HG02981 (cell line): ENCODE measurements around the gene GPI.
"Not testable (repeated sequence)": the region's sequence is repeated elsewhere in the genome, so short reads cannot be mapped to it uniquely, and the experiment has no call there.

ENCODE experiments used
- ATAC-seq: cut with Tn5 transposase; IDR thresholded peaks from one replicate; pipeline ENCODE4 v1.9.1; 2021; ENCODE audit warnings: mild to moderate bottlenecking, moderate library complexity; ENCODE audit not compliant: unreplicated experiment

The GPI gene

DNA sequence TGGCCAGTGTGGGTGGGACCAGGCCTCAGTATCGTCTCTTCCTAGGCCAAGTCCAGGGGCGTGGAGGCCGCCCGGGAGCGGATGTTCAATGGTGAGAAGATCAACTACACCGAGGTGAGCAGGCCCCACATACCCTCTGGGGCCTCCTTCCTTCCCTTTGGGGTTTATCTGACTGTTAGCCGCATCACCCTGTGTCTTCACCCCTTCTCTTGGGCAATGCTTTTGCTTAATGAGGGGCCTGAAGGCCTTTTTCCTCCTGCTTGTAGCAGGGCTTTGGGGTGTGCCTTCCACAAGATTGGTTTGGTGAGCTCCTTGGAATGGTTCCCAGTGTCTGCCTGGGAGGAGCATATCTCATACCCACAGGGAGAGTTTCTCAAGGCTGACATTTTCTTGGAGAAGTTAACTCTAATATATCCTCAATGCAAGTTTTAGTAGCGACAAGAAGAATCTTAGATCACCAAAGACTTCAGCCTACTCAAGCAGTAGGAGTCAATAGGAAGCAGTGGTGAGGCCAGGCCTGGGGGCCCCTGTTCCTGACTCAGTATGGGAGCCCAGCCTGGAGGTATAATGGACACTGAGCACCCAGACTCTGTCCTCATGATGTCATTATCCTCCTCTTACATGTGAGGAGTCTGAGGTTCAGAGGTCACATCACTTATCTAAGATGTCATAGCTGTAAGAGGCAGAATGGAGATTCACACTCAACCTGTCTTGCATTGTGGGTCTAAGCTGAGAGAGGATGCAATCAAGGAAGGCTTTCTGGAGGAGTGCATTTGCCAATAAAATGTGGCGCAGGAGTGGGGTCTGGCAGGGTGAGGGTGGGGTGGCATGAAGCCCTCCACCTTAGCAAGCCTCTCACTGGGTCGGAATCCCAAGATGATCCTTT is 2.0 kb downstream of the GPI start:
- ATAC-seq, result no peak

DNA sequence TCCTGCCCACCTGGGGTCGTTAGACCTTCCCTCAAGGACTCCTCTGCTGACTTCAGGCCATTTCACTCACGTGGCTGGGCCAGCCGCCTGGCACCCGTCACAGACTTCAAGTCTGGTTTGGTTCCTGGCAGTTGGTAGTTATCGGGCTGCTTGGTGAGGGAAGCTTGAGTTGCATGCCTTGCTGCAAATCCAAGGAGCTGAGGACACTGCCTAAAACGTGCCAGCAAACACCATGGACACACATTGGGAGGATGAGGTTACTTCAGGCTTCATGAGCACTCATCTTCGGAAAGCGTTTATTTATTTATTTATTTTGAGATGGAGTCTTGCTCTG is 2.6 kb downstream of the GPI start:
- ATAC-seq, result no peak

DNA sequence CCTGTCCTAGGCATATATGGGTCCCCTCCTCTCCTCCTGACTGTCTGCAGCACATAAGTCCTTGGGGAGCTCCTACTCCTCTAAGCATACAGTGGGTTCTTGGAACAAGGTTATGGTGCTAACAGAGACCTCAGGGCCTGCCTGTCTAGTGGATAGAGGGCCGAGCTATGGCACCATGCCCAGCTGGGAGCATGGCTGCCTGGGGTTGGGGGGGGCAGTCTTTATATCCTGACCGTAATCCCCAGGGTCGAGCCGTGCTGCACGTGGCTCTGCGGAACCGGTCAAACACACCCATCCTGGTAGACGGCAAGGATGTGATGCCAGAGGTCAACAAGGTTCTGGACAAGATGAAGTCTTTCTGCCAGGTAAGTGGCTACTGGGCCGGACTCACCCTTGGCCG is 3.3 kb downstream of the GPI start:
- ATAC-seq, result no peak

DNA sequence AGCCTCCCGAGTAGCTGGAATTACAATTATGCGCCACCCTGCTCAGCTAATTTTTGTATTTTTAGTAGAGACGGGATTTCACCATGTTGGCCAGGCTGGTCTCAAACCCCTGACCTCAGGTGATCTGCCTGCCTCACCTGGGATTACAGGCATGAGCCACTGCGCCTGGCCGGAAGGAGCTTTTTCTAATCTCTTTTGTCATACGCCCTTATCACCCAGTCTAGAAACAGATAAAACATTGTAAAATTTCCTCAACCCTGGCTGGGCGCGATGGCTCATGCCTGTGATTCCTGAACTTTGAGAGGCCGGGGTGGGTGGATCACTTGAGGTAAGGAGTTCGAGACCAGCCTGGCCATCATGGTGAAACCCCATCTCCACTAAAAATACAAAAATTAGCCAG is 4.2 kb downstream of the GPI start:
- ATAC-seq, result not testable (repeated sequence)

DNA sequence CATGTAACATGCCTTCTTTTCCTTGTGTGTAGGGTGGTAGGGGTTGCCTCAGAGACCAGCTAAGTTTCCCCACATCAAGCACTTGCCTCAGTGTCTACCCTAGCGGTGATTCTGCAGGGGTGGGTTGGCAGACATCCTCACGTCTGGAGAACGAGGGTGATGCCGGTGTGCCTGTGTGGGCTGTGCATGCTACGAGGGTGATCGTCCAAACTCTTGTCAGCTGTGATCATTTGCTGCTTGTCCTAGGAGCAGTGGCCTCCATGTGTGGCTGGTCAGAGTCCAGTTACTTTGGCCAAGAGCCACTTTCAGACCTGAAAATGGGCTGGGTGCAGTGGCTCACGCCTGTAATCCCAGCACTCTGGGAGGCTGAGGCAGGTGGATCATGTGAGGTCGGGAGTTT is 5.1 kb downstream of the GPI start:
- ATAC-seq, result no peak

DNA sequence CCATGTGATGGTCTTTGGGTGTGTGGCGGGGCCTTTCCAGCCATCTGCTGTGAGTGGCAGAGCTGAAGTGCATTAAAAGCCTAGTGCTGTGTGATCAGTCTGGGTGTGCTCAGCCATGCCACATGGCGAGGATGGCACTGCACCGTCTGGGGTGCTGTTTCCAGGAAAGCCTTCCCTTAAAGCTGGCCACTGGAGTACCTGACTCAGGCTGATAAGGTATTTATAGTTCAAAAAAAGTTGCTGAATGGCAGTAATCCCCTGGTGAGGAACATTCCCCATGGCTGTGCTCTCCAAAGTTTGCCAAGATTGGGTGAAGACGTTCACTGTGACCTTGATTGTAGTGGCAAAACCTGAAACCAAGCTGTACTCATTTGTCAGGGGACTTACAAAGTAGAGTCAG is 6.0 kb downstream of the GPI start:
- ATAC-seq, result no peak

DNA sequence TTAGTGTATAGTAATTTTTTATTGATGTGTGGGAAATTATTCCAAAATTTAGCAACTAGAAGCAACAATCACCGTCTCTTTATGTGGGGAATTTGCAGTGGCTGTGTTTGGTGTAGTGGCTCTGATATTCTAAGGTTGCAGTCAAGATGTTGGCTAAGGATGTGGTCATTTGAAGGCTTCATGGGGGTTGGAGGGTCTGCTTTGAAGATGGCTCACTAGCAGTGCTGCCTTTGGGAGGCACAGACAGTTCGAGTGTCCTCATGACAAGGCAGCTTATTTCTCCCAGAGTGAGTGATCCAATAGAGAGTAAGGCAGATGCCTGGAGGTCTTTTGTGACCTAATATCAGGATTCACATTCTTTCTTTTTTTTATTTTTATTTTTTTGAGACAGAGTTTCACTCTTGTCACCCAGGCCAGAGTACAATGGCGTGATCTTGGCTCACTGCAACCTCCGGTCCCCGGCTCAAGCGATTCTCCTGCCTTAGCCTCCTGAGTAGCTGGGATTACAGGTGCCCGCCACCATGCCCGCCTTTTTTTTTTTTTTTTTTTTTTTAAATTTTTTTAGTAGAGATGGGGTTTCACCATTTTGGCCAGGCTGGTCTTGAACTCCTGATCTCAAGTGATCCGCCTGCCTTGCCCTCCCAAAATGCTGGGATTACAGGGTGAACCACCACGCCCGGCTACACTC is 8.7 kb downstream of the GPI start:
- no peak for ATAC-seq

DNA sequence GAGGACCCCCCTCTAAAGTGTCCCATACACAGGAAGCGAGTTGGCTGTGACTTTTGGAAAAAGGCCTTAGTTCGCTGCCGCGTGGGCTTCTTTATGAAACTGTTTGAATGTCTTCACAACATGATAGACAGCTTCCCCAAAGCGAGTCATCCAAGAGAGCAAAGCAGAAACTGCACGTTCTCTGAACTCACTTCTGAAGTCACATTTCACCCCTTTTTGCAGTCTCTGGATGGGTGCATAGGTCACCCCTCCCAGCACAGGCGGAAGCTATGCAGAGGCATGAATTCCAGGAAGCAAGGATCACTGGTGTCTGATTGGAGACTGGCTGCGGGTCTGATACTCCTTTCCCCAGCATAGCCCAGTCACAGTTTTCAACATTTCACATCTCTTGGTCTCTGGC is 10.6 kb downstream of the GPI start:
- no peak for ATAC-seq

DNA sequence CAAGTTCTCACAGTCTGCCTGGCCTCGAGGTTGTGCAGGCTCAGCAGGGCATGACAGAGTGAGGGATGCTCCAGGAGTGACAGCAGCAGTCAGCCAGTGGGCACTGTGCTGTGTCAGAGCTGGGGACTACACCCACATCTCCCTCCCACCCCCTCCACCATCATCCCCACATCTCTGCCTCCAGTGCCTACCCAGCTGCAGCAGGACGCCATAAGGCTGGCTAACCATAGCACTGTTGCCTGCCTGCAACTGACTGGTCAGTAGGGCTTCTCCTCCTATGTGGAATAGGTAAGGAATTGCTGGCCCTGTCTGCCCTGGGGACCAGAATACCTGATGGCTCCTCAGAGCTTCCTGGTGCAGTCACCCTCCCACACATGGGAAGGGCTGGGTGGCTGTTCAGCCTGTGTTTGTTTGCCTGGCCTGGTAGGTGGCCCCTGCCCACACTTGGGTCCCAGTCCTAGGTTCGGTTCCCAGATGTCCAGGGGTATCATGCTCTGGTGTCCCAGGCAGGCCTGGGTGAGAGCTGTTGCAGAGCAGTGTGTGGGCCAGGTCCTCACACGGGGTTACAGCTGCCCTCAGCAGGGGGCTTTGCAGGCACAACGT is 15.7 kb downstream of the GPI start:
- no peak for ATAC-seq

DNA sequence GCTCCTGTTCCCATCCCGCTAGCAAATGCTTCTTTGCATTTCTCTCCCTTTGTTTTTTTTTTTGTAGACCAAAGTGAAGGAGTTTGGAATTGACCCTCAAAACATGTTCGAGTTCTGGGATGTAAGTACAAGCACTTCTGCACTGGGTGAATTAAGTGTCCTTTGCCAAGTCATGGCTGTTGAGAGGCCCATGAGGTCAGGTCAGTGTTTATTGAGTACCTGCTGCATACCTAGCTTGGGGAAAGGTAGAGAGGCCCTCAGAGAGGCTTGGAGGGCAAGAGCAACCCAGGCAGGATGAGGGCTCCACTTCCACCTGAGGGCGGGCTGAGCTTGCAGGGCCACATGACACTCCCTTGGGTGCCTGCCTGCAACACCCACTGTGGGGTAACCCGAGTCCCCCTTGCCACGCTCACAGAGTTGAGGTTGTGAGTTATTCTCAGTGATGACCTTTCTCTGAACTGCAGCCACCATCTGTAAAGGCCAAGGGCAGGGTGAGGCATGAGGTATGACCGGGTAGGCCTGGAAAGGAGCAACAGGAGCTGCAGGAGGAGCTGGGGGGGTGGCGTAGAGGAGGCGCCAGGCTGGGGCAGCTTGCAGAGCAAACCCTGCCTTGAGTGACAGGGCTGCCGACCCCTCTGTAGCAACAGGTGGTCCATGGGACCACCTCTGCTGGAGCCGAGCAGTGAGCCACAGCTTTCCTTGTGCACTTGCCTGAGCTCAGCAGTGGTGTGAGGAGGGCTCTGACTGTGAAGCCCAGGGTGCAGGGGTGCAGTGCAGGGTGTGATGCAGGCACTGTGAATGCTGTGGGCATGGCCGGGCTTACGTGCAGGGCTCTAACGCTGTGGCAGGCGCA is 16.6 kb downstream of the GPI start:
- ATAC-seq, result no peak

DNA sequence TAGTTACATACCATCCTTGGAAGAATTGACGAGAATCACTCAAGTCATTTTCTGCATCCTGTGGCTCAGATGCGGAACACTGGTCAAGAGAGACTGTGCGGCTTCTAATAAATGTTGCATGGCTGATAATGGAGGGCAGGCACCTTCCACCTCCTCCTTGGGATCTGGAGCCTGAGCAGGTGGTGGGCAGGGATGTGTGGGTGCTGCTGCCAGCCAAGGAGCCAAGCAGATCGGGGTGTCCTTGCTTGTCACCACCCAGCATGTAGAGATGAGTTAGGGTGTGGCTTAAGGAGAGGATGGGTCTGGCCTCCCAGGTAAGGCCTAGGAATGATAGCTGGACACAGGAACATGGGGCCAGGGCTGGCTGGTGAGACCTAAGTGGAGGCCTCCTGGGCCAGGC is 17.5 kb downstream of the GPI start:
- ATAC-seq, result no peak

DNA sequence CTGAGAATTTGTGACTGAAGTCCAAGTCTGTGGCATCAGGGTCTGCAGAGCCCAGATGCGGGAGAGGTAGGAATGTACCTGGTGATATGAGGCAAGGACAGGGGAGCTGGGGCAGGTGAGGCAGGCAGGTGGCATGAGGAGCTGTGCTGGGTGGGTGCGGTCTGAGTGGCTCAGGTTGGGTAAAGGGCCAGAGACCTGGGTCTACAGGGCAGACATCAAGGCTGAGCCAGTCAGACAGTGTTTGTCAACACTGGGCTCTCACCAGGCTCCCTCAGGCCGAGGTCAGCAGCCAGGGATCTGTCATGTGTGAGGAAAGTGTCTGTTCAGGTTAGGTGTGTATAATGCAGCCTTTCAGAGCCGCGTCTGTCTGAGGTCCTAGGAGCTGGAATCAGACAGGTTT is 18.6 kb downstream of the GPI start:
- ATAC-seq, result no peak

DNA sequence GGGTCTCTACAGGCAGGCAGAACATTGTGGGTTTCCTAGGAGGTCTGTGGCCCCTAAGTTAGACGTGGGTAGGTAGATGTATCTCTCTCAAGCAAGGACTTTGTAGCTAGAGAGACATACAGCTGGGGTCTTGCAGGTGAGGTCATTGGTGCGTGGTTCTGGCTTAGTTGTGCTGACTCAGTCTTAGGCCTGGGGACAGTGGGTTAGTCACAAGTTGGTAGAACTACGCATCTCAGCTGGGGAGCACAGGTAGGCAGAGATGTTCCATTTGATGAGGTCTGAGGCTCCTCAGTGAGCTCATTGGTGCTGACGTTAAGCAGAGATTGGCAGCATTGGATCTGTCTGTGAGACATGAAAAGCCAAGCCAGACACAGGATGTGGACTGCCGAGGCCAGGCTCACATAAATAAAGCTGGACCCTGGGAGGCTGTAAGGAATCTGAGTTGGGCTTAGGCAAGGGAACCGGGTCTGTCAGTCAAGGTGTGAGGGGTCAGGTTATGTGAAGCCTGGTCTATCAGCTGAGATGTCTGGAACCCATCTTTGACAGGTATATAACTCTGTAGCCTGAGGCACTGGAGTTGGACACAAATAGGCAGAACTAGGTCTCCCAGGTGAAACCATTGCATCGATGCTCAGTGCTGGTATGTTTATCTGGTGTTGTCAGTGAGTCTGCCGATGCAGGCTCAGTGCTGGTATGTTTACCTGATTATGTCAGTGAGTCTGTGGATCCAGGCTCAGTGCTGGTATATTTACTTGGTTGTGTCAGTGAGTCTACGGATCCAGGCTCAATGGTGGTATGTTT is 21.8 kb downstream of the GPI start:
- ATAC-seq, result no peak

DNA sequence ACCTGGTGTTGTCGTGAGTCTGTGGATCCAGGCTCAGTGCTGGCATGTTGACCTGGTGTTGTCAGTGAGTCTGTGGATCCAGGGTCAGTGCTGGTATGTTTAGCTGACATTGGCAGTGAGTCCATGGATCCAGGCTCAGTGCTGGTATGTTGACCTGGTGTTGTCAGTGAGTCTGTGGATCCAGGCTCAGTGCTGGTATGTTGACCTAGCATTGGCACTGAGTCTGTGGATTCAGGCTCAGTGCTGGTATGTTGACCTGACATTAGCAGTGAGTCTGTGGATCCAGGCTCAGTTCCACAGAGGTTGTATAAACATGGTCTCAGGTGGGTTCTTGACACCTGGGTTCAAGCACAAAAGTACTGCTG is 22.4 kb downstream of the GPI start:
- no peak for ATAC-seq

DNA sequence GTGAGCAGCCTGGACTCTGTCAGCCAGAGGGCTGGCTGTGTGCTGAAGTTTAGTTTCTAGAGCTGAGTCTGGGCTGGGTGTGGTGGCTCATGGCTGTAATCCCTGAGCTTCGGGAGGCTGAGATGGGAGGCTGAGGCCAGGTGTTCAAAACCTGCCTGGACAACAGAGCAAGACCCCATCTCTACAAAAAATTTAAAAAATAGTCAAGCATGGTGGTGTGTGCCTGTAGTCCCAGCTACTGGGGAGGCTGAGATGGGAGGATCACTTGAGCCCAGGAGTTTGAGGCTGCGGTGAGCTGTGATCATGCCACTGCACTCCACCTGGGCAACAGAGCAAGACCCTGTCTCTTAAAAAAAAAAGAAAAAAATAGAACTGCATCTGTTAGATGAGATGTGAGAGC is 23.7 kb downstream of the GPI start:
- ATAC-seq, result not testable (repeated sequence)

DNA sequence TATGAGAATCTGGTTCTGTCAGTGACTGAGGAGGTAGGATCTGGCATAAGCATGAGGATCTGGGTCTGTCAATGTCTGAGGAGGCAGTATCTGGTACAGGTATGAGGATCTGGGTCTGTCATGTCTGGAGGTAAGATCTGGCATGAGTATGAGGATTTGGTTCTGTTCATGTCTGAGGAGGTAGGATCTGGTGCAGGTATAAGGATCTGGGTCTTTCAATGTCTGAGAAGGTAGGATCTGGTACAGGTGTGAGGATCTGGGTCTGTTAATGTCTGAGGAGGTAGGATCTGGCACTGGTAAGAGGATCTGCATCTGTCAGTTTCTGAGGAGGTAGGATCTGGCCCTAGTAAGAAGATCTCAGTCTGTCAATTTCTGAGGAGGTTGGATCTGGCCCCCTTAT is 26.8 kb downstream of the GPI start:
- ATAC-seq, result no peak

DNA sequence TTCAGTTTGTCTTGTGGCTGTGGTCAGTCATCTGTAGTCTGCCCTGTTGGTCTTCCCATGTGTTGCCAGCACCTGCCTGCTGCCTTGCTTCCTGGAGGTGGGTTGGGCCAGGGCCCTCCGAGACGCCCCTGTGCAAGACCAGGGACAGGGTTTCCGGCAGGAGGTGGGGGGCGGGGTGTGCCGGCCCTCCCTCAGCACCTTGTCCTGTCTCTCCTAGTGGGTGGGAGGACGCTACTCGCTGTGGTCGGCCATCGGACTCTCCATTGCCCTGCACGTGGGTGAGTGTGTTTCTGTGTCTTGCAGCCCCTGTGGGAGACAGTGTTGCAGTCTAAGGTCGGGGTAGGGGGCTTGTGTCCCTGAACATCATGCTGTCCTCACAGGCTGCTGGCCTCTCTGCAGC is 28.0 kb downstream of the GPI start:
- no peak for ATAC-seq

DNA sequence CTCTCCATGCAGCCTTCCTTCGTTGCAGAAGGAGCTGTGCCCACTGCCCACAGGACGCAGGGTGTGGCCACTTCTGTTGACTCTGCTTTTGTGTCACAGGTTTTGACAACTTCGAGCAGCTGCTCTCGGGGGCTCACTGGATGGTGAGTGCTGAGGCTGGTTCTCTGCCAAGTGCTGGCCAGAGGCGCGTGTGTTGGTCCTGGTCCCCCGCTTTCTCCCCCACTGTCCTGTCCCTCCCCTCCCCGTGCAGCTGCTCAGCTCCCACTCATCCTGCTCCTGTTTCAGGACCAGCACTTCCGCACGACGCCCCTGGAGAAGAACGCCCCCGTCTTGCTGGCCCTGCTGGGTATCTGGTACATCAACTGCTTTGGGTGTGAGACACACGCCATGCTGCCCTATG is 28.6 kb downstream of the GPI start:
- ATAC-seq, result no peak

DNA sequence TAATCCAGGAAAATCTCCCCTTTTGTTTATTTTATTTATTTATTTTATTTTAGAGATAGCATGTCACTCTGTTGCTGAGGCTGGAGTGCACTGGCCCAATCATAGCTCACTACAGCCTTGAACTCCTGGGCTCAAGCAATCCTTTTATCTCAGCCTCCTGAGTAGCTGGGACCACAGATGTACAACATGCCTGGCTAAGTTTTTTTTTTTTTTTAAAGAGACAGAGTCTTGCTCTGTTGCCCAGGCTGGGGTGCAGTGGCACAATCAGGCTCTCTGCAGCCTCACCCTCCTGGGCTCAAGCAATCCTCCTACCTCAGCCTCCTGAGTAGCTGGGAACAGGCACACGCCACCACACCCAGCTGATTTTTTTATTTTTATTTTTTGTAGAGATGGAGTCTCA is 32.9 kb downstream of the GPI start:
- no peak for ATAC-seq

DNA sequence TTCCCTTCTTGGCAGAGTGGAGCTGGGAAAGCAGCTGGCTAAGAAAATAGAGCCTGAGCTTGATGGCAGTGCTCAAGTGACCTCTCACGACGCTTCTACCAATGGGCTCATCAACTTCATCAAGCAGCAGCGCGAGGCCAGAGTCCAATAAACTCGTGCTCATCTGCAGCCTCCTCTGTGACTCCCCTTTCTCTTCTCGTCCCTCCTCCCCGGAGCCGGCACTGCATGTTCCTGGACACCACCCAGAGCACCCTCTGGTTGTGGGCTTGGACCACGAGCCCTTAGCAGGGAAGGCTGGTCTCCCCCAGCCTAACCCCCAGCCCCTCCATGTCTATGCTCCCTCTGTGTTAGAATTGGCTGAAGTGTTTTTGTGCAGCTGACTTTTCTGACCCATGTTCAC is 34.9 kb downstream of the GPI start:
- ATAC-seq, result no peak

DNA sequence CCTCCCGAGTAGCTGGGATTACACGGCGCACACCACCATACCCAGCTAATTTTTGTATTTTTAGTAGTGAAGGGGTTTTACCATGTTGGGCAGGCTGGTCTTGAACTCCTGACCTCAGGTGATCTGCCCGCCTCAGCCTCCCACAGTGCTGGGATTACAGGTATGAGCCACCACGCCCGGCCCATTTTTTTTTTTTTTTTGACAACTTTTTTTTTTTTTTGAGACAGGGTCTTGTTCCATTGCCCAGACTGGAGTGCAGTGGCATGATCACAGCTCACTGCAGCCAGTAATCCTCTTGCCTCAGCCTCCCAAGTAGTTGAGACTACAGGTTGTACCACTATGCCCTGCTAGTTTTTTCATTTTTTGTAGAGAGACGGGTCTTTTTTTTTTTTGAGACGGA is 35.8 kb downstream of the GPI start:
- not testable (repeated sequence) for ATAC-seq
